ENCODE measurements around the gene EVL.

EVL gene

GRCh38 chr14:100030452-100031153 is 34.6 kb upstream of the EVL start:
- no peak for TF ChIP-seq CTCF (IDR thresholded peaks at IDR 0.05; ENCODE audit: low read depth, low read length, missing control alignments)
- peak overlapping the region; percentile 96 for H3K27ac ChIP-seq
- in situ Hi-C loops (cut with HindIII; ENCODE audit: low pct_ligation_motif_present, low sequenced_read_pairs): no loop called here
- H3K27me3 ChIP-seq (replicated peaks): no peaks in the 10 kb centered on the region
- H3K36me3 ChIP-seq (replicated peaks): no peaks in the 10 kb centered on the region
- H3K4me3 ChIP-seq (ENCODE audit: low read depth, low read length): no peak overlapping the region
- peak; percentile 86 for DNase-seq

GRCh38 chr14:100031506-100032281 is 33.5 kb upstream of the EVL start:
- DNase-seq: peak; percentile 97
- Histone ChIP-seq H3K4me3 (ENCODE audit: low read depth, low read length) (peak overlapping the region; percentile 45), H3K36me3 (replicated peaks) (no peaks in the 10 kb centered on the region), H3K27me3 (replicated peaks) (no peaks in the 10 kb centered on the region), H3K27ac (peak overlapping the region; percentile 96)
- no peak for TF ChIP-seq CTCF (IDR thresholded peaks at IDR 0.05; ENCODE audit: low read depth, low read length, missing control alignments)
- in situ Hi-C loops (cut with HindIII; ENCODE audit: low pct_ligation_motif_present, low sequenced_read_pairs): no loop called here

- H3K27ac ChIP-seq: peak overlapping the region; percentile 96
- no peak for DNase-seq
- no peak overlapping the region for H3K4me3 ChIP-seq (ENCODE audit: low read depth, low read length)
- in situ Hi-C loops (cut with HindIII; ENCODE audit: low pct_ligation_motif_present, low sequenced_read_pairs): no loop called here
- no peaks in the 10 kb centered on the region for H3K27me3 ChIP-seq (replicated peaks)
- TF ChIP-seq CTCF (IDR thresholded peaks at IDR 0.05; ENCODE audit: low read depth, low read length, missing control alignments): no peak
- H3K36me3 ChIP-seq (replicated peaks): no peaks in the 10 kb centered on the region
Measured at GRCh38 chr14:100032738-100033137, 32.5 kb upstream of the EVL start.

- DNase-seq: no peak
- no peak for TF ChIP-seq CTCF (IDR thresholded peaks at IDR 0.05; ENCODE audit: low read depth, low read length, missing control alignments)
- in situ Hi-C loops (cut with HindIII; ENCODE audit: low pct_ligation_motif_present, low sequenced_read_pairs): no loop called here
- Histone ChIP-seq H3K4me3 (ENCODE audit: low read depth, low read length) (no peak overlapping the region), H3K27me3 (replicated peaks) (no peaks in the 10 kb centered on the region), H3K27ac (no peak overlapping the region), H3K36me3 (replicated peaks) (no peaks in the 10 kb centered on the region)
Measured at GRCh38 chr14:100033347-100034075, 31.7 kb upstream of the EVL start.

GRCh38 chr14:100034468-100034867 is 30.8 kb upstream of the EVL start:
- in situ Hi-C loops (cut with HindIII; ENCODE audit: low pct_ligation_motif_present, low sequenced_read_pairs): no loop called here
- no peak overlapping the region for H3K27ac ChIP-seq
- TF ChIP-seq CTCF (IDR thresholded peaks at IDR 0.05; ENCODE audit: low read depth, low read length, missing control alignments): no peak
- no peak overlapping the region for H3K4me3 ChIP-seq (ENCODE audit: low read depth, low read length)
- H3K36me3 ChIP-seq (replicated peaks): no peaks in the 10 kb centered on the region
- DNase-seq: no peak
- no peaks in the 10 kb centered on the region for H3K27me3 ChIP-seq (replicated peaks)
